OCI-LY3 (cell line): ENCODE results near the gene CLIP2.

Experiments used
- CTCF ChIP-seq: fragments of 200-600, 300-600 bp; sonication (generic); IDR thresholded peaks from 2 replicates; pipeline ENCODE4 v1.5.1; 2014; ENCODE audit warnings: antibody characterized with exemption, low read length, low read depth
- EZH2phosphoT487 ChIP-seq: fragments of 200-600 bp; shearing (Covaris generic); IDR thresholded peaks from 2 replicates; pipeline ENCODE4 v1.6.1; 2018; ENCODE audit warnings: antibody characterized with exemption, mixed run types, low read depth

- TF ChIP-seq CTCF (no peak), EZH2phosphoT487 (no peak)
Measured at GRCh38 chr7:74350751-74351150, 61.5 kb downstream of the CLIP2 start.
